GM23338 (cell line): Measurements from ENCODE around the gene QRFP. TPM values are rescaled to one million over a fixed set of nuclear protein-coding genes. Genes with fewer than 3 reads are reported as not detected.

ENCODE experiments used
- polyA plus RNA-seq: library from polyadenylated mRNA; unstranded; fragments of >200 nt; fragmentation: Nextera tagmentation; extraction: Ambion mirVana; gene quantifications from 2 replicates; pipeline ENCODE4 v1.2.1, GENCODE V29; 2016
- total RNA-seq: library from RNA; depleted of rRNA; stranded (reverse); fragments of >200 nt; shearing (Covaris generic); gene quantifications from 2 replicates; pipeline ENCODE4 v1.2.3, GENCODE V29; 2014; rRNA removed

The QRFP gene
- total and polyA plus RNA-seq, 2 experiments from 2014 or later: not detected

Other genes starting within 250 kb of the QRFP start
- 0.78 TPM in 1 of 2 replicates, not detected in the other for gene PRDM12, start 232.2 kb downstream of the QRFP start, total RNA-seq
- gene PRDM12, start 232.2 kb downstream of the QRFP start, polyA plus RNA-seq: 0.11 and 0.14 TPM in 2 replicates
- 77.7 and 80.3 TPM in 2 replicates for gene EXOSC2, start 203.0 kb downstream of the QRFP start, total RNA-seq
- 35.1 and 37.6 TPM in 2 replicates for gene EXOSC2, start 203.0 kb downstream of the QRFP start, polyA plus RNA-seq
- gene ABL1, start 61.6 kb downstream of the QRFP start, total RNA-seq: 80.4 and 85.1 TPM in 2 replicates
- gene ABL1, start 61.6 kb downstream of the QRFP start, polyA plus RNA-seq: 20.7 and 23.4 TPM in 2 replicates
- 4.4 and 15.5 TPM in 2 replicates for gene FIBCD1, start 42.4 kb upstream of the QRFP start, total RNA-seq
- 5.6 and 9.0 TPM in 2 replicates for gene FIBCD1, start 42.4 kb upstream of the QRFP start, polyA plus RNA-seq
- gene LAMC3, start 112.4 kb upstream of the QRFP start, total RNA-seq: 19.2 and 27.4 TPM in 2 replicates
- 8.2 and 9.0 TPM in 2 replicates for gene LAMC3, start 112.4 kb upstream of the QRFP start, polyA plus RNA-seq
- gene AIF1L, start 199.7 kb upstream of the QRFP start, total RNA-seq: 82.6 and 87.8 TPM in 2 replicates
- gene AIF1L, start 199.7 kb upstream of the QRFP start, polyA plus RNA-seq: 75.8 and 76.4 TPM in 2 replicates
- gene NUP214, start 228.8 kb upstream of the QRFP start, total RNA-seq: 33.3 and 57.0 TPM in 2 replicates
- 36.0 and 44.5 TPM in 2 replicates for gene NUP214, start 228.8 kb upstream of the QRFP start, polyA plus RNA-seq